ENCODE measurements around the gene ZDHHC14.

ZDHHC14 gene

DNA sequence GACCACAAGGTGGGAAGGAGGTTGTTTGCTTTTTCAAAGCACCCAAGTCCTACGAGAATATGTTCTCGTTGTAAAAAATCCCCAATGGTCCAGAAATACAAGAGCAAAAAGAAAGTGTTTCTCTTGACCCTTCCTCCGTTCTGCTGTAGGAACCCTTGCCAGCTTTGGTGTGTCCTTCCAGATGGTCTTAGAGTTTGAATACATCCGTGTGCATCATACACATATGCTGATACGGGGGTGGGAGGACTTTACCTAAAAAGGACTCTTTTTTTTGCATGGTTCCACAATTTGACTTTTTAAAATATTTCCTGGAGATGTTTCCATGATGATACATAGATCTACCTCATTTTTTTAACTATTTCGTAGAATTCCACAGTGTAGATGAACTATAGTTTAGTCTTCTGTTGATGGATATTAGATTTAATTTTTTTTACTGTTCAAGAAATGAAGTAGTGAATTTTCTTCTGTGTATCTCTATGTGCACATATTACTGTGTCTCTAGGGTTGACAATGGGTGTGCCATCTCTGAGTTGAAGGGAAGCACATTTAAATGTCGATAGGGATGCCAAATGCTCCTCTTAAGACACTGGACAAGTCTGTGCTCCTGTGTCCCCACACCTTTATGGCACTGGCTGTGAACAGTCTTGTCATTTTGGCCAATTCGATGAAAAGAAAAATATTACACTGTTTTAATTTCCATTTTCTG lies 259.9 kb downstream of the ZDHHC14 start:
- no peaks in the 10 kb centered on the region for H3K9me3 ChIP-seq
- no peaks in the 10 kb centered on the region for H3K4me1 ChIP-seq
- H3K36me3 ChIP-seq (replicated peaks): no peaks in the 10 kb centered on the region
- H3K27me3 ChIP-seq (ENCODE audit: low read depth): no peaks in the 10 kb centered on the region
- in situ Hi-C loops (cut with MboI; ENCODE audit: low sequenced_read_pairs): no loop called here
- H3K4me3 ChIP-seq: no peak overlapping the region
- no peak for DNase-seq (ENCODE audit: low spot score in 2 of 2)

GRCh38 chr6:157641837-157642236 lies 260.8 kb downstream of the ZDHHC14 start:
- Histone ChIP-seq H3K4me1 (no peaks in the 10 kb centered on the region), H3K36me3 (replicated peaks) (no peaks in the 10 kb centered on the region), H3K4me3 (no peak overlapping the region), H3K27me3 (ENCODE audit: low read depth) (no peaks in the 10 kb centered on the region), H3K9me3 (no peaks in the 10 kb centered on the region)
- in situ Hi-C loops (cut with MboI; ENCODE audit: low sequenced_read_pairs): no loop called here
- DNase-seq (ENCODE audit: low spot score in 2 of 2): no peak

- Histone ChIP-seq H3K36me3 (replicated peaks) (no peaks in the 10 kb centered on the region), H3K27me3 (ENCODE audit: low read depth) (no peaks in the 10 kb centered on the region), H3K4me3 (no peak overlapping the region), H3K9me3 (no peaks in the 10 kb centered on the region), H3K4me1 (no peaks in the 10 kb centered on the region)
- in situ Hi-C loops (cut with MboI; ENCODE audit: low sequenced_read_pairs): no loop called here
- no peak for DNase-seq (ENCODE audit: low spot score in 2 of 2)
Measured at GRCh38 chr6:157642736-157643135, 261.7 kb downstream of the ZDHHC14 start.

DNA sequence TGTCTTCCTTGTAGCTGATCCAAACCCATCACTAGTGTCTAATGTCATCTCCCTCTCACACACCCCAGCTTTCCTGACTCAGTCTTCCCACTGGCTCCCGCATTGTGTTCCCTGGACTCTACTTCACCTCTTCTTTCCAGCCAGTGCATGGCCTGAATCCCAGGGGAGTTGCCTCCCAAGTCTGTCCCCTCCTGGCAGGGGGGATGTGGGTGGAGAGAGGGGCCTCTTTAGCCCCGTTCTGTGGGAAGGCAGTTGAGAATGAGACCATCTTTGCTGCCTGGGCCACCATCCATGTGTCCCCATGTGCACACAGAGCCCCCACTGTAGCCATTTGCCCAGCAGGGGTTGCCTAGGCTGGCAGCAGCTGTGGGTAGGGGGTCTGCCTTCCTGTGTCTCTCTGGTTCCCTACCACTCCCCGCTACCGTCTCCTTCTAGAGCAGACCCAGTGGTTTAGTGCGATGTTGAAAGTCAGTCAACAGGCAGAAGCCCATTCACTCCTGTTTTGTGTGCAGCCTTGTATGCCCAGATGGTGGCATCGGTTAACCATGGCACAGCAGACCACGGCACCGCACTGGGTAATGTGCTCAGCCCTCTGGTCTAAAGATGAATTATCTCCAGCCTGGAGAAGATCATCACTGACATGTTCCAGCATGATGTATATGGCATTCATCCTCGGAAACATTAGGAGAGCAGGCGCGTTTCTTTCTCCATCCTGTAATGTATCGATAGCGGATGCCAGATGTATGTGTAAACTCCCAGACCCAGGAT lies 263.2 kb downstream of the ZDHHC14 start:
- H3K9me3 ChIP-seq: no peaks in the 10 kb centered on the region
- H3K27me3 ChIP-seq (ENCODE audit: low read depth): no peaks in the 10 kb centered on the region
- no peak for DNase-seq (ENCODE audit: low spot score in 2 of 2)
- in situ Hi-C loops (cut with MboI; ENCODE audit: low sequenced_read_pairs): no loop called here
- no peaks in the 10 kb centered on the region for H3K36me3 ChIP-seq (replicated peaks)
- no peak overlapping the region for H3K4me3 ChIP-seq
- no peaks in the 10 kb centered on the region for H3K4me1 ChIP-seq

DNA sequence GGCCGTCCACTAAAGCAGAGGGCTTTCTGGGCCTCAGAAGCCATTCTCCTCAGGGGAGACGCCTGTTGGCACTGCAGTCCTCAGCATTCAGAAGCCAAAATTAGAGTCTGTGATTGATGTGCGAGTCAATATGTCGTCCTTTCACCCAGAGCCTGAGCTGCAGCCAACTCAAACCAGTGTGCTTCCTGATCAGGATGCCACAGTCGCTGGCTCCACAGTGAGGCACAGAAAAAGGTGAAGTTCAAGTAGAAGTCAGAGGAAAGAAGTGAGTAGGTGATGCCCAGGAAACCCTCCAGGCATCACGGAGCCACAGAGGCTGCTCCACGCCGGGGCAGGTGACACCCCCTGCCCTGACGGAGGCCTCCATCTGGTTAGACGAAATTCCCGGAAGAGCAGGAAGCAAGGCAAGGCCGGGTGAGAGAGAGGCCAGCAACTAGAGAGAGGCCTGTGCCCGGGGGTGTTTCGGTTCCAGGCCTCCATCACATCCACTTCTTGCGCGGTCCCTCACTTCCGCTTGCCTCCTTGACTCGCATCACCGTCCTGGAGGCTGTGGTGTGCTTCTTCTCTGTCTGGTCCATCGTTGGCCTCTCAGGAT lies 264.3 kb downstream of the ZDHHC14 start:
- Histone ChIP-seq H3K4me3 (no peak overlapping the region), H3K9me3 (no peaks in the 10 kb centered on the region), H3K4me1 (no peaks in the 10 kb centered on the region), H3K27me3 (ENCODE audit: low read depth) (no peaks in the 10 kb centered on the region), H3K36me3 (replicated peaks) (no peaks in the 10 kb centered on the region)
- DNase-seq (ENCODE audit: low spot score in 2 of 2): no peak
- in situ Hi-C loops (cut with MboI; ENCODE audit: low sequenced_read_pairs): no loop called here

DNA sequence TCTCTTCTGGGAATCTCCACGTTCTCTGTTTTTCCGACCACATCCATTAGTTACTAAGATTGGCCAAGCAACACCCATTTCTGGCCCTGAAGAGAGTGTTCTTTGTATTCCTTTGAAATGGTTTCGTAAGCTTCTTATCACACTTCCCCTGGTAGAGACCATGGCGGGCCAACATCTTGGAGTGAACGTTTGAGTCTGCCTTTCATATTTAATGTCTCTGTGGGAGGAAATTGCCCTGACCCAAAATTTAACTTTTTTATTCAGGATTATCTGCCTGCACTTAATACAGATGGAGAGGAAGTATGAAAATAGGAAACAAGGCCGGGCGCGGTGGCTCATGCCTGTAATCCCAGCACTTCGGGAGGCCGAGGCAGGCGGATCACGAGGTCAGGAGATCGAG lies 265.0 kb downstream of the ZDHHC14 start:
- no peak for DNase-seq (ENCODE audit: low spot score in 2 of 2)
- Histone ChIP-seq H3K9me3 (no peaks in the 10 kb centered on the region), H3K27me3 (ENCODE audit: low read depth) (no peaks in the 10 kb centered on the region), H3K4me3 (no peak overlapping the region), H3K4me1 (no peaks in the 10 kb centered on the region), H3K36me3 (replicated peaks) (no peaks in the 10 kb centered on the region)
- in situ Hi-C loops (cut with MboI; ENCODE audit: low sequenced_read_pairs): no loop called here

DNA sequence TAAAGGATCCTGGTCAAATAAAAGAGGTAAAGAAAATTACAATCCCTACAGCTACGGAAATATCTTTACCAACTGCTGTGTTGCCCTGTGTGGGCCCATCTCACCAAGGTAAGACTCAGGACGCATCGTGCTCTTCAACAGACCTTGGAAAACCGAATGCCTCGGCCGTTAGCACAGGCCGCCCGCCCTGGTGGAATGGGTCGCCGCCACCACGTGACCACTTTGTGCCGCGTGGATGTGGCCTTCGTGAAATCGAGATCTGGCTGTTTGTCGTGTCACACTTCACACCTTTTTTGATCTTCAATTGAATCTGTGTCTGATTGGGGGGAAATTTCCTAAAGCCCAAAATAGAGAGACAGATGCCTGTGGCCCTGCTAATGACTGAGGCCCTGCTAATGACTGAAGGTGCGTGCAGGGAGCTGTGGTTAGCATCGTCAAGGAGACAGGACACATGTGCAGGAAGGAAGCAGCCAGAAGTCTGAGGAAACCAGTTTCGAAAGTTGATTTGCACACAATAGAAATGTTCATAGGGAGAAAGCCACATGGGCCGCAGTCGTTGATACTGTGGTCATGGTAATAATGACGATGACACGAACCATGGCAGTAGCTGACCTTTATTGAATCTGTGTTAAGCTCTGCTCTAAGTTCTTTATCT lies 266.4 kb downstream of the ZDHHC14 start:
- Histone ChIP-seq H3K36me3 (replicated peaks) (no peaks in the 10 kb centered on the region), H3K4me3 (no peak overlapping the region), H3K4me1 (no peaks in the 10 kb centered on the region), H3K9me3 (no peaks in the 10 kb centered on the region), H3K27me3 (ENCODE audit: low read depth) (no peaks in the 10 kb centered on the region)
- no peak for DNase-seq (ENCODE audit: low spot score in 2 of 2)
- in situ Hi-C loops (cut with MboI; ENCODE audit: low sequenced_read_pairs): no loop called here

GRCh38 chr6:157648561-157648960 lies 267.6 kb downstream of the ZDHHC14 start:
- Histone ChIP-seq H3K4me1 (no peaks in the 10 kb centered on the region), H3K9me3 (no peaks in the 10 kb centered on the region), H3K4me3 (no peak overlapping the region), H3K36me3 (replicated peaks) (no peaks in the 10 kb centered on the region), H3K27me3 (ENCODE audit: low read depth) (no peaks in the 10 kb centered on the region)
- in situ Hi-C loops (cut with MboI; ENCODE audit: low sequenced_read_pairs): no loop called here
- DNase-seq (ENCODE audit: low spot score in 2 of 2): no peak

DNA sequence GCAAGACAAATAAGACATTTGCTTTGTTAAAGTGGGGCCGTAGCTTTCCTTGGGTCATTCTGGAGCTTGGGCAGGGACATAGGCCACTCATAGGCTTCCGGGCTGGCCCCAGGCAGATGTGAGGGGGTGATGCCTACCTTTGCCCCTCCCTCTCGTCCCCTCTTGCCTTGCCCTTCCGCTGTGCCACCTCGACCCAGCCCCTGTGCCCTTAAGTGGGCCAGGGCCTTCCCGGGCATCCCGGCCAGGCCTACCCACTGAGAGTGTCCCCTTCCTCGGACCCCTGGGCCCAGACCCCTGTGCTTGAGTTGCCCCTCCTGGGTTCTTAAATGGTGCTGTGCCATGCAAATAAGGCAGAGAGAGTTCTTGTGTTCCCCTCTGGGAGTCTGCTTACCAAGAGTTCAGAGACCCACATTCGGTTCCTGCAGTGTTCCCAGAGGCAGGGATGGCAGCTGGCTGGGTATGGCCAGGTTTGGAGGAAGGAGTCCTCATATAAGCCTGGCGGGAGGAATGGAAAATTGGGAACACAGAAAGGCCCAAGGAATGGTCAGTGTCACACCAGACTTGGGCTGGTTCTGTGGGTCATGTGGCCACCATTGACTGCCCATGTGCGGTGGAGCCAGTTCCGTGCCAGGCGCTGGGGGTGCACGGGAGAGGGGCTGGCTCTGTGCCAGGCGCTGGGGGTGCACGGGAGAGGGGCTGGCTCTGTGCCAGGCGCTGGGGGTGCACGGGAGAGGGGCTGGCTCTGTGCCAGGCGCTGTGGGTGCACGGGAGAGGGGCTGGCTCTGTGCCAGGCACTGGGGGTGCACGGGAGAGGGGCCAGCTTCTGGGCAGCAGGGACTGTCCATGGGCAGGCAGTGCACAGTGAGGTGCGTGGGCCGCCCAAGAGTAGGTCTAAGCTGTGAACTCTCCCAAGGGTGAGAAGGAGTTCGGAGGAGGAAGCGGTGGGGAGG lies 268.6 kb downstream of the ZDHHC14 start:
- no peaks in the 10 kb centered on the region for H3K9me3 ChIP-seq
- no peaks in the 10 kb centered on the region for H3K27me3 ChIP-seq (ENCODE audit: low read depth)
- H3K36me3 ChIP-seq (replicated peaks): no peaks in the 10 kb centered on the region
- H3K4me3 ChIP-seq: no peak overlapping the region
- H3K4me1 ChIP-seq: no peaks in the 10 kb centered on the region
- no peak for DNase-seq (ENCODE audit: low spot score in 2 of 2)
- in situ Hi-C loops (cut with MboI; ENCODE audit: low sequenced_read_pairs): no loop called here

- Histone ChIP-seq H3K4me1 (no peaks in the 10 kb centered on the region), H3K36me3 (replicated peaks) (no peaks in the 10 kb centered on the region), H3K27me3 (ENCODE audit: low read depth) (no peaks in the 10 kb centered on the region), H3K4me3 (no peak overlapping the region), H3K9me3 (no peaks in the 10 kb centered on the region)
- in situ Hi-C loops (cut with MboI; ENCODE audit: low sequenced_read_pairs): no loop called here
- no peak for DNase-seq (ENCODE audit: low spot score in 2 of 2)
Measured at GRCh38 chr6:157650261-157650640, 269.3 kb downstream of the ZDHHC14 start.

DNA sequence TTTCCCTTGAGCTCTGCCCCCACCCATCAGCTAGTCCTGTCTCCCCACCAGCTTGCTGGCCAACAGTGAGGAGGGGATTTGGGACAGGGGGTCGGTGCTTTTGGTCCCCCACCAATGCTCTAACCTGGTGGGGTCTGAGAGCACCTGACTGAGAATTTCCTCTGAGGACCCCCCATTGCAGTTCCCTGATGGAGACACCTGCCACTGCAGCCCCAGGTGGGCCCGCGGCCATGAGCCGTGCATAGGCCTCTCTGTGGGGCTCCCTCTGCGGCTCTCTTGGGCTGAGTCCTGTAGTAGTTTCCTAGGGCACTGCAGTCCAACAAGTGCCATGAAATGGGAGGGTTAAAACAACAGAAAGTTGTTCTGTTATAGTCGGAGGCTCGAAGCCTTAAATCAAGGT lies 269.8 kb downstream of the ZDHHC14 start:
- Histone ChIP-seq H3K9me3 (no peaks in the 10 kb centered on the region), H3K36me3 (replicated peaks) (no peaks in the 10 kb centered on the region), H3K4me3 (no peak overlapping the region), H3K4me1 (no peaks in the 10 kb centered on the region), H3K27me3 (ENCODE audit: low read depth) (no peaks in the 10 kb centered on the region)
- in situ Hi-C loops (cut with MboI; ENCODE audit: low sequenced_read_pairs): no loop called here
- no peak for DNase-seq (ENCODE audit: low spot score in 2 of 2)

DNA sequence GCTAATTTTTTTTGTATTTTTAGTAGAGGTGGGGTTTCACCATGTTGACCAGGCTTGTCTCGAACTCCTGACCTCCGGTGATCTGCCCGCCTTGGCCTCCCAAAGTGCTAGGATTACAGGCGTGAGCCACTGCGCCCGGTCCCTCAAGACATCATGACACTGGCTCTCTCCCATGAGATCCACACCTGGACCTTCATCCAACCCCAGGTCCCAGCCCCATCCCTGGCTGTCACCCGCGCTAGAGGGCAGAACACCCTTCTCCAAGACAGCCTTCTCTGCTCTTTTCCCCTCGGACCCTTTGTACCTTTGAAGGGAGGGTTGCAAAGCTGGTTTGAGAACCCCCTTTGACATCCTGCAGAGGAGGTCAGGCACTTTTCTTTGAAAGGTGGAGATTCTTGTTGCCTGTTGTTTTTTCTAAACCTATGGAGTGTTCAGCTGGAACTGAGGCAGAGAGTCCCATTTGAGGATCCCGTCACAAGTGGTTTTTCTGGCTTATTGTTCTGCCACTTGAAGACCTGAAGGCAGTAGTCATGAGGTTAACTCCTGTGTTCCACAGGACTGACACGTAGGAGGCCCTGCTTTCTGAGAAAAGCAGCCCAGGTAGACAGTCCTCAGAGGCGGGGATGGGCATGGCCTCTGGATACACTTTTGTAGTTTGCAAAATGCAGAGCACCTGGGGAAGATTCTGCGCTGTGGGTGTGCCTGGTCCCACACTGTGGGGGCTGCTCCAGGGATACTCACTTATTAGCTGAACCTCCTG lies 270.9 kb downstream of the ZDHHC14 start:
- H3K4me3 ChIP-seq: no peak overlapping the region
- in situ Hi-C loops (cut with MboI; ENCODE audit: low sequenced_read_pairs): no loop called here

More for the DNA sequence above, 270.9 kb downstream of the ZDHHC14 start:
- no peaks in the 10 kb centered on the region for H3K4me1 ChIP-seq
- no peaks in the 10 kb centered on the region for H3K9me3 ChIP-seq
- no peak for DNase-seq (ENCODE audit: low spot score in 2 of 2)
- H3K36me3 ChIP-seq (replicated peaks): no peaks in the 10 kb centered on the region
- H3K27me3 ChIP-seq (ENCODE audit: low read depth): no peaks in the 10 kb centered on the region

Data from HAP-1 (cell line).